Left ventricle myocardium inferior (tissue), 1 donor: ENCODE data around the gene TMED1. TPM values are rescaled to one million over a fixed set of nuclear protein-coding genes. Genes with fewer than 3 reads are reported as not detected.

Experiments used
- DNase-seq: peaks from one replicate; pipeline ENCODE4 v3.0.0-alpha.2; 2020
- H3K27ac ChIP-seq: fragments of 200-600 bp; replicated peaks from 2 replicates; pipeline ENCODE4 v1.8.0; 2021
- H3K27me3 ChIP-seq: fragments of 200-600 bp; 2 replicates; pipeline ENCODE4 v1.8.0; 2021; ENCODE audit warnings: low read depth
- H3K36me3 ChIP-seq: fragments of 200-600 bp; 2 replicates; pipeline ENCODE4 v1.8.0; 2021
- H3K4me1 ChIP-seq: fragments of 200-600 bp; 2 replicates; pipeline ENCODE4 v1.8.0; 2021
- H3K4me3 ChIP-seq: fragments of 200-600 bp; 2 replicates; pipeline ENCODE4 v1.8.0; 2021; ENCODE audit warnings: mild to moderate bottlenecking, moderate library complexity
- H3K9me3 ChIP-seq: fragments of 200-600 bp; replicated peaks from 2 replicates; pipeline ENCODE4 v1.8.0; 2021
- CTCF ChIP-seq: fragments of 200-600 bp; IDR thresholded peaks from 2 replicates; pipeline ENCODE4 v1.8.0; 2021; ENCODE audit warnings: antibody characterized with exemption, mild to moderate bottlenecking, borderline replicate concordance
- intact Hi-C: fragments of 100-400 bp; cut with micrococcal nuclease; formaldehyde crosslinking; loops from one replicate; pipeline ENCODE4 v1.11.0; 2022
- total RNA-seq: library from RNA; stranded (reverse); fragmentation: NEBNext Ultra II Directional; extraction: Animal tissue kit (Norgen Biotek cat#: 25700); gene quantifications from one replicate; pipeline ENCODE4 v1.2.1, GENCODE V29; 2021
- donor health status: DM: no; HTN: yes; CAD: no; lungs with severe emphysema.

TMED1 gene
- total RNA-seq, 1 donor from 2014 or later: 32.9 TPM

- TF ChIP-seq CTCF: no peak
- no peak for DNase-seq
- H3K4me3 ChIP-seq: no peak overlapping the region
- H3K4me1 ChIP-seq: peaks cover 23% of the 10 kb centered on the region
- peaks cover 98% of the 10 kb centered on the region for H3K36me3 ChIP-seq
- intact Hi-C loops: no loop called here
- no peaks in the 10 kb centered on the region for H3K27me3 ChIP-seq
- H3K27ac ChIP-seq: no peak overlapping the region
- H3K9me3 ChIP-seq: no peaks in the 10 kb centered on the region
These were observed 33.5 kb downstream of the TMED1 start for GRCh38 chr19:10802479-10802878.

- no peaks in the 10 kb centered on the region for H3K9me3 ChIP-seq
- TF ChIP-seq CTCF: no peak
- intact Hi-C loops: no loop called here
- H3K27me3 ChIP-seq: no peaks in the 10 kb centered on the region
- peak overlapping the region; percentile 60 for H3K27ac ChIP-seq
- H3K36me3 ChIP-seq: peaks cover 98% of the 10 kb centered on the region
- H3K4me1 ChIP-seq: peaks cover 23% of the 10 kb centered on the region
- DNase-seq: peak; percentile 54
- no peak overlapping the region for H3K4me3 ChIP-seq
These were observed 35.5 kb downstream of the TMED1 start for GRCh38 chr19:10800488-10800887.

DNA sequence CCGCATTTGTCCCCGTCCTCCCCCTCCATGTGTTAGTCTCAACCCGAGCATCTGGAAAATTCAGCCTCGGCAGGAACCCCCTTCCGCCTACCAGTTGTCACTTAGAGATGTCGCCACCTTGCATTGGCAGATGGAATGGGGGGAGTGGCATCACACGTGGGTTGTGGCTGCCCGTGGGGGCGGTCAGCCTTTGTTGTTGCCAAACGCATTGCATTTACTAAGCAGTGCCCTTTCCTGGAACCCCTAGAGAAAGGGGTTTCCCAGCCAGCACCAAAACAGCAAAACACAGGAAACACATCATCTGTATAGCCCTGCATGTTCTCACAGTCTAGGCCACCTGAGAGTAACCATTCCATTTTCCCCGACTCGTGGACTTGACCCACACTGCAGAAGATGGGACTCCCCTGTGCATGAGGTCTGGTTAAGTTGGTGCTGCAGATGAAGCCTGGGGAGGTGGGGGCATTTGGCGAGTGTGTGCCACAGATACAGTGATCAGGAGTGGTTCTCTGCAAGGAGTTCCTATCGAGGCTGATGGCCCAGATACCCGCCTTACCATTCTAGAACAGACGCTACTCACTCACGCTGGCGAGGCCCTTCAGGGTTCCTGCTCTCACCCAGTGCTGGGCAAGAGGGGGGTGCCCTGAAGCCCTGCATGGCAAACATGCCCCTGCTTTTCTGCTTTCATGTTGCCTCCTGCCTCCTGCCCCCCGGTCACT, 38.3 kb downstream of the TMED1 start:
- Histone ChIP-seq H3K4me1 (peaks cover 23% of the 10 kb centered on the region), H3K27me3 (no peaks in the 10 kb centered on the region), H3K27ac (no peak overlapping the region), H3K36me3 (peaks cover 98% of the 10 kb centered on the region), H3K9me3 (no peaks in the 10 kb centered on the region), H3K4me3 (no peak overlapping the region)
- intact Hi-C loops: no loop called here
- no peak for DNase-seq
- no peak for TF ChIP-seq CTCF

GRCh38 chr19:10797078-10797477, 38.9 kb downstream of the TMED1 start:
- no peak for TF ChIP-seq CTCF
- peaks cover 23% of the 10 kb centered on the region for H3K4me1 ChIP-seq
- intact Hi-C loops: no loop called here
- no peaks in the 10 kb centered on the region for H3K27me3 ChIP-seq
- H3K36me3 ChIP-seq: peaks cover 97% of the 10 kb centered on the region
- H3K9me3 ChIP-seq: no peaks in the 10 kb centered on the region
- H3K27ac ChIP-seq: no peak overlapping the region
- H3K4me3 ChIP-seq: no peak overlapping the region
- no peak for DNase-seq

GRCh38 chr19:10796653-10797052, 39.4 kb downstream of the TMED1 start:
- DNase-seq: no peak
- Histone ChIP-seq H3K4me1 (peaks cover 23% of the 10 kb centered on the region), H3K4me3 (no peak overlapping the region), H3K36me3 (peaks cover 97% of the 10 kb centered on the region), H3K27me3 (no peaks in the 10 kb centered on the region), H3K27ac (no peak overlapping the region), H3K9me3 (no peaks in the 10 kb centered on the region)
- intact Hi-C loops: no loop called here
- no peak for TF ChIP-seq CTCF
